OCI-LY1 (cell line): ENCODE data around the gene SLC39A6.

Experiments used
- EZH2 ChIP-seq: fragments of 200-600 bp; sonication (generic), shearing (Covaris generic); IDR thresholded peaks from 2 replicates; pipeline ENCODE4 v1.8.0; 2017; ENCODE audit warnings: borderline replicate concordance, mixed run types, mild to moderate bottlenecking, antibody characterized with exemption, low read length, moderate library complexity, mixed read lengths
- TF ChIP-seq, protein P1 (sequence below): fragments of 200-600 bp; sonication (generic), shearing (Covaris generic); IDR thresholded peaks from 2 replicates; pipeline ENCODE4 v1.5.1; 2017; ENCODE audit warnings: mild to moderate bottlenecking, antibody characterized with exemption, low read length, moderate library complexity, mixed read lengths

DNA sequence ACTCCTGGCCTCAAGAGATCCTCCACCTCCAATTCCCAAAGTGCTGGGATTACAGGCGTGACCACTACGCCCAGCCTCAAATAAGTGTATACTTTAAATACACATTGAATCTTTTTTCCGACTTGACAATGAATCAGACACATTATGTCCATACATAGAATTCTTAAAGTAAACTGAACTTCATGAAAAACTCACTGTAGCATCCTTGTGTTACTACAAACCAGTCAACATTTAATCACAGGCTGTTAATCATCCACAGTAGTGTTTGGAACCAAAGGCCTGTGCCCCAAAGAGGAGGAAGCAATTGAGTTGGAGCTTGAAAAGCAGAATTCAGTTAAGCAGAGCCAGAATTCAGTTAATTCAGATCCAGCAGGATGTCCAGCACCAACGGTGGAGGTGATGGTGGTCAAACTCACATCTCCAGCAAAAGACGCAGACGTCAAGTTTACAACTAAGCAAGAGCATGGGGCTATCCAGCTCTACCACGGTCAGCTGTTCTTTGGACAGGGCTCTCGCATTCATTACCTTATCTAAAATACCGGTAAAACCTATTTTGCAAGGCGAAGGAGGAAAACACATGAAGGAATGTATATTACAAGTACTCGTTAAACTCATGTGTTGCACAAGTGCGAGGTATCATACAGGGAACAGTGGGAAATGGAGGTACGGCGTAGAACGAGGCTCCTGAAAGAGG lies 1.2 kb downstream of the SLC39A6 start:
- TF ChIP-seq, protein P1, sequence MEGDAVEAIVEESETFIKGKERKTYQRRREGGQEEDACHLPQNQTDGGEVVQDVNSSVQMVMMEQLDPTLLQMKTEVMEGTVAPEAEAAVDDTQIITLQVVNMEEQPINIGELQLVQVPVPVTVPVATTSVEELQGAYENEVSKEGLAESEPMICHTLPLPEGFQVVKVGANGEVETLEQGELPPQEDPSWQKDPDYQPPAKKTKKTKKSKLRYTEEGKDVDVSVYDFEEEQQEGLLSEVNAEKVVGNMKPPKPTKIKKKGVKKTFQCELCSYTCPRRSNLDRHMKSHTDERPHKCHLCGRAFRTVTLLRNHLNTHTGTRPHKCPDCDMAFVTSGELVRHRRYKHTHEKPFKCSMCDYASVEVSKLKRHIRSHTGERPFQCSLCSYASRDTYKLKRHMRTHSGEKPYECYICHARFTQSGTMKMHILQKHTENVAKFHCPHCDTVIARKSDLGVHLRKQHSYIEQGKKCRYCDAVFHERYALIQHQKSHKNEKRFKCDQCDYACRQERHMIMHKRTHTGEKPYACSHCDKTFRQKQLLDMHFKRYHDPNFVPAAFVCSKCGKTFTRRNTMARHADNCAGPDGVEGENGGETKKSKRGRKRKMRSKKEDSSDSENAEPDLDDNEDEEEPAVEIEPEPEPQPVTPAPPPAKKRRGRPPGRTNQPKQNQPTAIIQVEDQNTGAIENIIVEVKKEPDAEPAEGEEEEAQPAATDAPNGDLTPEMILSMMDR: no peak
- TF ChIP-seq EZH2: no peak
